ACC112 (cell line): ENCODE data around the gene MLLT10.
"Not testable (repeated sequence)": the region's sequence is repeated elsewhere in the genome, so short reads cannot be mapped to it uniquely, and the experiment has no call there.

Source experiments
- H2AFZ ChIP-seq: fragments of 200-600 bp; sonication (generic); one replicate; pipeline ENCODE4 v1.6.0; 2017; ENCODE audit warnings: antibody characterized with exemption, low read length; ENCODE audit not compliant: unreplicated experiment
- H3K27ac ChIP-seq: fragments of 200-600 bp; sonication (generic); 2 replicates; pipeline ENCODE4 v1.5.1; 2014; ENCODE audit warnings: low read depth, mild to moderate bottlenecking, antibody characterized with exemption, low read length, moderate library complexity
- H3K27me3 ChIP-seq: fragments of 200-600 bp; sonication (generic); 2 replicates; pipeline ENCODE4 v1.6.1; 2014; ENCODE audit warnings: mild to moderate bottlenecking, antibody characterized with exemption, low read length, moderate library complexity, mixed read lengths; ENCODE audit not compliant: insufficient read depth
- H3K36me3 ChIP-seq: fragments of 200-600 bp; sonication (generic); 2 replicates; pipeline ENCODE4 v1.6.1; 2016; ENCODE audit warnings: mild to moderate bottlenecking, antibody characterized with exemption, low read length, moderate library complexity, mixed read lengths; ENCODE audit not compliant: insufficient read depth
- H3K4me1 ChIP-seq: fragments of 200-600 bp; sonication (generic); one replicate; pipeline ENCODE4 v1.6.1; 2016; ENCODE audit warnings: low read length, mixed read lengths; ENCODE audit not compliant: insufficient read depth, unreplicated experiment, control insufficient read depth
- H3K4me3 ChIP-seq: fragments of 200-600 bp; sonication (generic); 2 replicates; pipeline ENCODE4 v1.5.1; 2014; ENCODE audit warnings: mild to moderate bottlenecking, low read depth, low read length
- H3K79me2 ChIP-seq: fragments of 200-600 bp; sonication (generic); one replicate; pipeline ENCODE4 v1.6.0; 2016; ENCODE audit warnings: low read length; ENCODE audit not compliant: control insufficient read depth, unreplicated experiment, insufficient read depth

MLLT10 gene

GRCh38 chr10:21624951-21625350, 90.9 kb downstream of the MLLT10 start:
- H3K4me1 ChIP-seq, result no peaks in the 10 kb centered on the region
- no peak overlapping the region for H3K27ac ChIP-seq
- no peak overlapping the region for H2AFZ ChIP-seq
- H3K36me3 ChIP-seq, result peaks cover 27% of the 10 kb centered on the region
- no peaks in the 10 kb centered on the region for H3K27me3 ChIP-seq
- no peaks in the 10 kb centered on the region for H3K79me2 ChIP-seq
- no peak overlapping the region for H3K4me3 ChIP-seq

- Histone ChIP-seq H3K79me2 (peaks cover 4% of the 10 kb centered on the region), H3K4me3 (no peak overlapping the region)
Measured at GRCh38 chr10:21625623-21626229, 91.7 kb downstream of the MLLT10 start.

GRCh38 chr10:21626457-21627161, 92.6 kb downstream of the MLLT10 start:
- H3K36me3 ChIP-seq, result peaks cover 32% of the 10 kb centered on the region

More at GRCh38 chr10:21625623-21626229, 91.7 kb downstream of the MLLT10 start:
- no peak overlapping the region for H2AFZ ChIP-seq
- no peak overlapping the region for H3K27ac ChIP-seq
- H3K36me3 ChIP-seq, result peaks cover 32% of the 10 kb centered on the region
- H3K4me1 ChIP-seq, result no peaks in the 10 kb centered on the region
- no peaks in the 10 kb centered on the region for H3K27me3 ChIP-seq

GRCh38 chr10:21627331-21627730, 93.3 kb downstream of the MLLT10 start:
- Histone ChIP-seq H3K4me1 (no peaks in the 10 kb centered on the region), H2AFZ (no peak overlapping the region), H3K27ac (no peak overlapping the region), H3K4me3 (no peak overlapping the region), H3K36me3 (peaks cover 32% of the 10 kb centered on the region), H3K27me3 (no peaks in the 10 kb centered on the region), H3K79me2 (peaks cover 4% of the 10 kb centered on the region)

More at GRCh38 chr10:21626457-21627161, 92.6 kb downstream of the MLLT10 start:
- H3K4me3 ChIP-seq, result no peak overlapping the region
- H3K4me1 ChIP-seq, result no peaks in the 10 kb centered on the region
- H3K27ac ChIP-seq, result no peak overlapping the region
- H2AFZ ChIP-seq, result no peak overlapping the region
- H3K27me3 ChIP-seq, result no peaks in the 10 kb centered on the region
- peaks cover 4% of the 10 kb centered on the region for H3K79me2 ChIP-seq

- peaks cover 26% of the 10 kb centered on the region for H3K36me3 ChIP-seq
- no peak overlapping the region for H2AFZ ChIP-seq
- no peaks in the 10 kb centered on the region for H3K27me3 ChIP-seq
- peaks cover 4% of the 10 kb centered on the region for H3K79me2 ChIP-seq
- no peak overlapping the region for H3K4me3 ChIP-seq
- H3K4me1 ChIP-seq, result no peaks in the 10 kb centered on the region
- H3K27ac ChIP-seq, result no peak overlapping the region
Measured at GRCh38 chr10:21628023-21628422, 94.0 kb downstream of the MLLT10 start.

GRCh38 chr10:21628645-21629044, 94.6 kb downstream of the MLLT10 start:
- H3K27ac ChIP-seq, H3K27me3 ChIP-seq, H2AFZ ChIP-seq, H3K4me3 ChIP-seq, H3K4me1 ChIP-seq, H3K79me2 ChIP-seq: not testable (repeated sequence)
- H3K36me3 ChIP-seq, result peaks cover 26% of the 10 kb centered on the region

- Histone ChIP-seq H2AFZ (no peak overlapping the region), H3K4me3 (no peak overlapping the region), H3K79me2 (peaks cover 15% of the 10 kb centered on the region), H3K27me3 (no peaks in the 10 kb centered on the region), H3K4me1 (peaks cover 11% of the 10 kb centered on the region), H3K36me3 (peaks cover 10% of the 10 kb centered on the region), H3K27ac (no peak overlapping the region)
Measured at GRCh38 chr10:21634599-21635365, 100.8 kb downstream of the MLLT10 start.

GRCh38 chr10:21637795-21638194, 103.8 kb downstream of the MLLT10 start:
- Histone ChIP-seq H3K79me2 (peaks cover 15% of the 10 kb centered on the region), H3K36me3 (0 out of 2 replicates have a peak, but pooled peaks cover 3% of the 10 kb centered on the region), H3K27ac (no peak overlapping the region)

GRCh38 chr10:21638681-21639080, 104.6 kb downstream of the MLLT10 start:
- no peaks in the 10 kb centered on the region for H3K27me3 ChIP-seq
- no peak overlapping the region for H3K4me3 ChIP-seq
- peaks cover 3% of the 10 kb centered on the region; the same call in 1 of the 2 replicates for H3K36me3 ChIP-seq
- H3K79me2 ChIP-seq, result peaks cover 19% of the 10 kb centered on the region
- no peak overlapping the region for H2AFZ ChIP-seq
- peaks cover 11% of the 10 kb centered on the region for H3K4me1 ChIP-seq
- no peak overlapping the region for H3K27ac ChIP-seq

More at GRCh38 chr10:21637795-21638194, 103.8 kb downstream of the MLLT10 start:
- Histone ChIP-seq H3K4me3 (no peak overlapping the region), H2AFZ (no peak overlapping the region), H3K4me1 (peaks cover 11% of the 10 kb centered on the region), H3K27me3 (no peaks in the 10 kb centered on the region)

GRCh38 chr10:21648040-21648439, 114.0 kb downstream of the MLLT10 start:
- Histone ChIP-seq H3K27ac (no peak overlapping the region), H3K4me3 (no peak overlapping the region), H2AFZ (no peak overlapping the region), H3K27me3 (no peaks in the 10 kb centered on the region), H3K79me2 (peaks cover 34% of the 10 kb centered on the region), H3K4me1 (peaks cover 6% of the 10 kb centered on the region), H3K36me3 (peaks cover 5% of the 10 kb centered on the region; the same call in 1 of the 2 replicates)
